Measurements from ENCODE around the gene PTPN7. TPM values are rescaled to one million over a fixed set of nuclear protein-coding genes. Genes with fewer than 3 reads are reported as not detected.
A peak's percentile ranks its signal among the peaks of the same experiment; 100 is the strongest.

Gene PTPN7
- total RNA-seq, 1 donor from 2014 or later, result 0.68 TPM

- DNase-seq, result no peak
These were observed 5.8 kb upstream of the PTPN7 start for GRCh38 chr1:202165942-202166843.

GRCh38 chr1:202165267-202165941 lies 5.0 kb upstream of the PTPN7 start:
- no peak for DNase-seq

GRCh38 chr1:202164271-202165037 lies 4.1 kb upstream of the PTPN7 start:
- DNase-seq, result no peak

- no peak for DNase-seq
These were observed 3.2 kb upstream of the PTPN7 start for GRCh38 chr1:202163281-202164270.

GRCh38 chr1:202162418-202163280 lies 2.2 kb upstream of the PTPN7 start:
- no peak for DNase-seq

GRCh38 chr1:202162047-202162417 lies 1.6 kb upstream of the PTPN7 start:
- DNase-seq, result no peak

- no peak for DNase-seq
These were observed 997 bp upstream of the PTPN7 start for GRCh38 chr1:202161151-202162046.

- DNase-seq, result peak; percentile 44
These were observed 649 bp downstream of the PTPN7 start for GRCh38 chr1:202159534-202160371.

GRCh38 chr1:202158810-202159533 lies 1.4 kb downstream of the PTPN7 start:
- DNase-seq, result no peak

- DNase-seq, result no peak
These were observed 2.5 kb downstream of the PTPN7 start for GRCh38 chr1:202157945-202158344.

- DNase-seq, result no peak
These were observed 3.8 kb downstream of the PTPN7 start for GRCh38 chr1:202156590-202156989.

- DNase-seq, result peak; percentile 71
These were observed 4.9 kb downstream of the PTPN7 start for GRCh38 chr1:202155478-202156021.

GRCh38 chr1:202154766-202155477 lies 5.5 kb downstream of the PTPN7 start:
- DNase-seq, result peak; percentile 75

GRCh38 chr1:202154148-202154765 lies 6.1 kb downstream of the PTPN7 start:
- no peak for DNase-seq

GRCh38 chr1:202153284-202153683 lies 7.1 kb downstream of the PTPN7 start:
- no peak for DNase-seq

GRCh38 chr1:202152399-202152798 lies 8.0 kb downstream of the PTPN7 start:
- DNase-seq, result no peak

GRCh38 chr1:202151045-202151444 lies 9.4 kb downstream of the PTPN7 start:
- DNase-seq, result no peak
